C4-2B (cell line): ENCODE results near the gene AFG3L2.

Experiments
- H3K27ac ChIP-seq: fragments of 450-650 bp; 2 replicates; pipeline ENCODE4 v1.5.1; 2017
- ZFX ChIP-seq: fragments of 450-650 bp; IDR thresholded peaks from 2 replicates; pipeline ENCODE4 v1.6.1; 2017
- TF ChIP-seq, protein P1 (sequence below): fragments of 450-650 bp; conservative IDR thresholded peaks from 2 replicates; pipeline ENCODE4 v1.5.1; 2017; ENCODE audit warnings: mild to moderate bottlenecking

AFG3L2 gene

DNA sequence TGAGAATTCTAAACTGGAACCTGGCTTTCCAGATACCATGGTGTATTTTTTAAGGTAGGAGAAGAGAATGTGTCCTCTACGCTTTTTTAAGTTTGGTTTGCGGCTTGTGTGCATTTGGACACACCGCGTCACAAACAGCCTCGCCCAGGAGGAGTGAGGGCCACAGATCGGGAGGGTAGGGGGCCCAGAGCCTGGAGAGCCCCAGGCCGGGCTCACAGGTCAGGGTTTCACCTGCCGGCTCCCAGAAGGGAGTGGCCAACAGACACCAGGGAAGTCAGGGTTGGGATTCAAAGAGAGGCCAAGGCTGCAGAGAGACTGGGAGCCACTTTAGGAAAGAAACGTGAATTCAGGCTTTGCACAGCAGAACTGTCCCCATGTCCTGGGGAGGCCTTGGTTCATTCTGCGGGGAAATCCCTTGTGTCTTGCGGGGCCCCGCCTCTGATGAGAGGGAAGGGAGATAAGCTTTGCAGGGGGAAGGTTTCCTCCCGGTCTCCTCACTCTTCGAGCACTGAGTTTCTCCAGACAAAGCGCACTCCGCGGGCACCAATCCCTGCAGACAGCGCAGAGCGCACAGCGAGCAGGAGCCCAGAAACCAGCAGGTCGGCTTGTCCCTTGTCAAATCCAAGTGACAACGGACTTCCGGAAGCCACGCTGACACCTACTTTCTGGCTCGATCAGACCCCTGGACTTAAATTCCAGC lies 70.9 kb downstream of the AFG3L2 start:
- TF ChIP-seq, protein P1, sequence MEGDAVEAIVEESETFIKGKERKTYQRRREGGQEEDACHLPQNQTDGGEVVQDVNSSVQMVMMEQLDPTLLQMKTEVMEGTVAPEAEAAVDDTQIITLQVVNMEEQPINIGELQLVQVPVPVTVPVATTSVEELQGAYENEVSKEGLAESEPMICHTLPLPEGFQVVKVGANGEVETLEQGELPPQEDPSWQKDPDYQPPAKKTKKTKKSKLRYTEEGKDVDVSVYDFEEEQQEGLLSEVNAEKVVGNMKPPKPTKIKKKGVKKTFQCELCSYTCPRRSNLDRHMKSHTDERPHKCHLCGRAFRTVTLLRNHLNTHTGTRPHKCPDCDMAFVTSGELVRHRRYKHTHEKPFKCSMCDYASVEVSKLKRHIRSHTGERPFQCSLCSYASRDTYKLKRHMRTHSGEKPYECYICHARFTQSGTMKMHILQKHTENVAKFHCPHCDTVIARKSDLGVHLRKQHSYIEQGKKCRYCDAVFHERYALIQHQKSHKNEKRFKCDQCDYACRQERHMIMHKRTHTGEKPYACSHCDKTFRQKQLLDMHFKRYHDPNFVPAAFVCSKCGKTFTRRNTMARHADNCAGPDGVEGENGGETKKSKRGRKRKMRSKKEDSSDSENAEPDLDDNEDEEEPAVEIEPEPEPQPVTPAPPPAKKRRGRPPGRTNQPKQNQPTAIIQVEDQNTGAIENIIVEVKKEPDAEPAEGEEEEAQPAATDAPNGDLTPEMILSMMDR = no peak
- no peak for TF ChIP-seq ZFX
- no peak overlapping the region for H3K27ac ChIP-seq

DNA sequence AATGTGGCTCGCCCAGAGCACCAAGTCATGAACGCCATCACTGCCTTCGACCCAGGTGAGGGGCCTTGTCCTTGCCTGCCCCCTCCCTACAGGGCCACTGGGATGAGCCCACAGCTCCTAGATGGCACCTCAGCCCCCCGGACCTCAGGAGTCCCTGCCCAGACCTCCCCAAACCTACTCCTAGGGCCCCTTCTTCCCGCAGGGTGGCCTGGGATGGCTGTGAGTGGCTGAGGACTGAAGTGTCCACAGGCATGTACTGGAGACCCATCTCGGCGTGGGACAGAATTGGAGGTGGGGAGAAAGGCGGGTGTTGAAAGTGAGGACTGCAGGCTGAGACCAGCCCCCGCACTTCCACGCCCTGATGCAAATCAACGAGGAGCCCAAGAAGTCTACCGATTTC lies 71.8 kb downstream of the AFG3L2 start:
- TF ChIP-seq ZFX = no peak
- TF ChIP-seq, protein P1 = no peak
- H3K27ac ChIP-seq = no peak overlapping the region

DNA sequence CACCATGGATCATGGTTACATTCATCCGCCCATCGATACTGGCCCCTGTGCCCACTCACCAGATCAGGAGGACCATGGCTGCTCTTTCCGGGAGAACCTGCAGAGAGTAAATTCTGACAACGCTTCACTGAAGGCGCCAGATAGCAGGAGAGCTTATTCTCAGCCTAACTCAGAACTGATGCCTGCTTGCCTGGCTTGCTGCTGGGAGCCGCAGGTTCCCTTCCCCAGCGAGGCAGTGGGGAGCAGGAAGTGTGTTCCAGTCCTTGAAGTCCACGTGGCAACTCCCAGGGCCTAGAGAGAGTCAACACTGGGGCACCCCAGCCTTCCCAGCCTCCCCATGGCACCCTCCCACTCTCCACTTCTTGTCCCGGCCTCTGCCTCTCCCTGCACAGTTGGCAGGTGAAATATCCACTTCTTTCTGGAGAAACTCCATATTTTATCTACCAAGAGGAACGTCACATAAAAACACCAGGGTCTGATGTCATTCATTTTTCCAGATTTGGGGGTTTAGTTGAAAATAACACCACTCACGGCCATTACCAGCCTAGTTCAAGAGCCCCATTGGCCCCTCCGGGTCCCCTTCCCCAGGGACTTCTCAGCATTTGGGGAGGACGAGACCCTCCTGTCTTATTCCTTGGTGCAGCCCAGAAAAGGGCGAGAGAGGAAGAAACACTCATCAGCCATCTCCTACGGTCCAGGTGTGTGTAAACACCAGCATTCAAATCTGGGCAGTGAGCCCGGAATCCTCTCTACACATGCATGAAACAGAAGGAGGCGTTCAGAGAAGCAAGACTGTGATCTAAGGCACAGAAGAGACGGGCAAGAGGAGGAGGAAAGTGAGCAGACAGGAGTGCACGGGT lies 72.4 kb downstream of the AFG3L2 start:
- H3K27ac ChIP-seq = no peak overlapping the region
- no peak for TF ChIP-seq ZFX
- TF ChIP-seq, protein P1 = no peak

DNA sequence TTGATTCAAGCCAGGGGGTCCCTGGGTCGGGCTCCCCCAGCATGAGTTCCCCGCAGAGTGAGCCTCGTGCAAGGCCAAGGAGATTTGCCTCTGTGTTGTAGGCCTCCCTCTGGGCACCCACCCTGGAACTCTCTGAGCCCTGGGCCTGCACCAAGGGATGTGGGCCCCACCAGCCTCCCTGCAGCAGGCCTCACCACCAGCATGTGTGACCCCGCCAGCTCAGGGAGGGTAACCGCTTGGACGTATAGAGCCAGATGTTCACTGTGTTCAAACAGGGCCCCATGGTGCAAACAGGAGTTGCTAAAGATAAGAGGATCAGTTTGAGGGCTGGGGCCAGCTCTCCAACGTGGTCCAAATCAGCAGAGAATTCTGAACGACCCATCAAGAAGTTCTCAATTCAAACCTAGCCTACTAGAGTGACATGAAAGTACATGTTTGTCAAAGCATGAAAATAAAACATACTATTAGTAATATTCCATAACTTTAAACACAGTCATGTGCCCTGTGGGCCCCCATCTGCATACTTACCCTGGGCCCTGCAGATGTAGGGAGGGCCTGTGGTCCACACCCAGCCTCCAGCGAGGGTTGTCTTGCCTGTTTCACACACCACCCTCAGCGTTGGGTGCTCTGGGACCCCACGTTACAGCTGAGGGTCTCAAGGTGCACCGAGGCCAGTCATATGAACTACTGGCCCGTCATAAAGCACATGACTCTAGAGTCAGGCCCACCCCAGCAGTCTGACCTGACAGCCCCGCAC lies 74.5 kb downstream of the AFG3L2 start:
- no peak overlapping the region for H3K27ac ChIP-seq

DNA sequence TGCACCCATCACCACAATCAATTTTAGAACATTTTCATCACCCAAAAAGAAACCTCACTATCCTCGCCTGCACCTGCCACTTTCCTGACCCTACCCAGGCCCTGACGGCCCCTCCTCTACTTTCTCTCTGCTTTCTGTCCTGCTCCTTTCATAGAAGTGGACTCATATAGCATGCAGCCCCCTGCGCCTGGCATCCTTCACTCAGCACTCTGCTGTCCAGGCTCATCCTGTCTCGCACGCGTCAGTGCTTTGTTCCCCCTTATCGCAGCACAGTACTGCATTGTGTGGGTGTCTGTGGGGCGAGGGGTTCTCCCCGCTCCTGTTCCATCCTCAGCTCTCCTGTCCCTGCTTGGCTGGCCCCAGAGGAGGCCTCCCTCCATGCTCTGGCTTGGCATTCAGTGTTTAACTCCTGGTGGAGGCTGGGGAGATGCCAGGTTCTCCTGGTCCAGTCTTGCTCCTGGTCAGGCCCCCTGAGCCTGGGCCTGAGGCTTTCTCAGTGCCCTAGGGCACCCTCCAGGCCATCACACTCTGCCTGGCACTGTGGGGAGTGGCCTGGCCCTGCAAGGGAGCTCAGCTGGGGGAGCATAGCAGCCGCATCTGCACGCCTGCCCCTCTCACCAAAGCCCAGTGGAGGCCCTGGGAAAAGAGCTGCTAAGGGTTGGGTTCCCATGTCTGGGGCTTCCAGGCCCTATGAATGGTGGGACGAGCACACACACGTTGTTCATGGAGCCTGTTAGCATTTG lies 75.6 kb downstream of the AFG3L2 start:
- H3K27ac ChIP-seq = no peak overlapping the region

More for the DNA sequence above, 74.5 kb downstream of the AFG3L2 start:
- TF ChIP-seq, protein P1 = no peak
- TF ChIP-seq ZFX = no peak

DNA sequence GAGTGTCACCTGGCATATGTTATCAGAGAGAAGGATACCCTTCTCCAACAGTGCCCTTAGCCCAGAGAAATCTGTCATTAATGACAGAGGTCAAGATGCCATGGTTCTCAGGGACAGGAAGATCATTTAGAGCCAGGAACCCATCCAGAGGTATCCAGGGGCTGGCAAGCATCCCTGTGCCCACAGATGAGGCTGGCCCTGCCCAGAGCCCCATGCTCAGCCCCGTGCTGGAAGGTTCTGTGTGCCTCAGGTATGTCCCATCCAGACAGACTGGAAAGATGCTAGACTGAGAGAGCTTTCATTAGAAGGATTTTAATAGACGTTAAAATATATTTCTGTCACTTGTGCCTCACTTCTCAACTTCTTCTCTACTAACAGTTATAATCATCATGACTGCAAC lies 77.2 kb downstream of the AFG3L2 start:
- TF ChIP-seq, protein P1 = no peak
- no peak for TF ChIP-seq ZFX

More for the DNA sequence above, 75.6 kb downstream of the AFG3L2 start:
- TF ChIP-seq, protein P1 = no peak
- TF ChIP-seq ZFX = no peak

More for the DNA sequence above, 77.2 kb downstream of the AFG3L2 start:
- no peak overlapping the region for H3K27ac ChIP-seq
